ENCODE results near the gene CYP4F2.
"Not testable (repeated sequence)": the region's sequence is repeated elsewhere in the genome, so short reads cannot be mapped to it uniquely, and the experiment has no call there.

Gene CYP4F2

DNA sequence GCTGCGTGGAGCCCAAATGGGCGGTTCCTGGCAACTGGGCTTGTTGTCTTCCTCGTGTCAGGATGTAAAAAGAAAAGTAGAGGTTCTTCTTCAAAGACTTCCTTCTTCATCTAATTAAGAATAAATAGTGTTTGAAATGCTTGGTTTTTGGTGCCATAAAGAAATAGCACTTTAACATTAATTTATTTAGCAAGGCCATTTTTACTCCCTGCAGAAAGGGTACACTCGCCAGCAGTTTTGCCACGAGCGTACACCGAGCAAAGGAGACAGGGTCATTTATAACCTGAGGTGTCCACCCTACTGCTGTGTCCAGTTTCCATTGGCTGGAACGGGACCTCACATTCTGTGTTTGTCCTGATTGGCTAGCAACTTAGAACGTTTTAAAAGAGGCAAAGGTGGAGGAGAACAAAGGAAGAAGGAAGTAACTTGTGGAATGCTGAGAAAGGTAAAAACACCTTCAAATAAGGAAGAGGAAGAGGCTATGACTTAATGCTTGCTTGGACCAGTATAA, 60.6 kb downstream of the CYP4F2 start:
- peak overlapping the region; percentile 77 for H3K4me3 ChIP-seq (ENCODE audit: low read length)
- DNase-seq (ENCODE audit: low read depth) = peak; percentile 78
- TF ChIP-seq, protein P1, sequence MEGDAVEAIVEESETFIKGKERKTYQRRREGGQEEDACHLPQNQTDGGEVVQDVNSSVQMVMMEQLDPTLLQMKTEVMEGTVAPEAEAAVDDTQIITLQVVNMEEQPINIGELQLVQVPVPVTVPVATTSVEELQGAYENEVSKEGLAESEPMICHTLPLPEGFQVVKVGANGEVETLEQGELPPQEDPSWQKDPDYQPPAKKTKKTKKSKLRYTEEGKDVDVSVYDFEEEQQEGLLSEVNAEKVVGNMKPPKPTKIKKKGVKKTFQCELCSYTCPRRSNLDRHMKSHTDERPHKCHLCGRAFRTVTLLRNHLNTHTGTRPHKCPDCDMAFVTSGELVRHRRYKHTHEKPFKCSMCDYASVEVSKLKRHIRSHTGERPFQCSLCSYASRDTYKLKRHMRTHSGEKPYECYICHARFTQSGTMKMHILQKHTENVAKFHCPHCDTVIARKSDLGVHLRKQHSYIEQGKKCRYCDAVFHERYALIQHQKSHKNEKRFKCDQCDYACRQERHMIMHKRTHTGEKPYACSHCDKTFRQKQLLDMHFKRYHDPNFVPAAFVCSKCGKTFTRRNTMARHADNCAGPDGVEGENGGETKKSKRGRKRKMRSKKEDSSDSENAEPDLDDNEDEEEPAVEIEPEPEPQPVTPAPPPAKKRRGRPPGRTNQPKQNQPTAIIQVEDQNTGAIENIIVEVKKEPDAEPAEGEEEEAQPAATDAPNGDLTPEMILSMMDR (IDR thresholded peaks at IDR 0.05; ENCODE audit: insufficient read depth, low read depth, low read length, missing control alignments) = no peak

DNA sequence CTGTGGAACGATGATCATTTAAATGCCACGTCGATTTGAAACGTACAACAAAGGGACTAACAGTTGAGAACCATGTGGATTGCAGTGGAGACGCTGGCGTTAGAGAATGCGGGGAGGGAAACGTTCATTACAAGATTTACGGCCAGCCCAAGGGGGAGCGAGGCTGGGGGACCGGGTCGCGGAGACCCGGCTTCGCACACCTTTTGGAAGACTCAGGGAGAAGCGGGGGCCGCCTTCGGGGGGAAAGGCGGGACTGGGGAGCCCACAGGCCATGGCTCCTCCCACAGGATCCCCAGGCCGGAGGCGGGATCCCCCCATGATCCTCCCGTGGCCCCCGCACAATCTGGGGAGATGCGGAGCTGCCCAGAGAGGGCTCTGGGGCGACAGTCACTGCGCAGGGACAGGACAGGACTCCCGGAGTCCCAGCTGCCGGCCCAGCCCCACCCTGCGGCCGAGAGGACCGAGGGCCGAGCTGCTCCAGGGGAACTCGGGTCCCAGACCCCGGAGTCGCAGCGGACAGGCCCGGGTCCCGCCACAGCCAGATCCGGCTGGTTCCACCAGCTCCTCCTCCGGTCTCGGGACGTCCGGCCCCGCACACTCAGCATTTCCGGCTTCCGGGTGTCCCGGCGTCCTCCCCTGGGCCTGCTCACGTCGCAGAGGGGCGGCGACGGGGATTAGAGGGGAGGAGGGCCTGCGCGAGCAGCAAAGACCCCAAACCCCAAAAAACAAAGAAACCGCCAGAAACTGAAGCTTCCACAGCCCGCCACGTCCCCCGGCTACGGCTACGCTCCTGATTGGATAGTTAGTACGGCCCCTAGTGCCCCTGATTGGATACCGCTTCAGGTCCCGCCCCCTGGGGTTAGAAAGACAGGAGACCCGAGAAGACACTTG, 61.3 kb downstream of the CYP4F2 start:
- DNase-seq (ENCODE audit: low read depth) = peak; percentile 95
- TF ChIP-seq, protein P1 (IDR thresholded peaks at IDR 0.05; ENCODE audit: insufficient read depth, low read depth, low read length, missing control alignments) = no peak
- H3K4me3 ChIP-seq (ENCODE audit: low read length) = peak overlapping the region; percentile 77

DNA sequence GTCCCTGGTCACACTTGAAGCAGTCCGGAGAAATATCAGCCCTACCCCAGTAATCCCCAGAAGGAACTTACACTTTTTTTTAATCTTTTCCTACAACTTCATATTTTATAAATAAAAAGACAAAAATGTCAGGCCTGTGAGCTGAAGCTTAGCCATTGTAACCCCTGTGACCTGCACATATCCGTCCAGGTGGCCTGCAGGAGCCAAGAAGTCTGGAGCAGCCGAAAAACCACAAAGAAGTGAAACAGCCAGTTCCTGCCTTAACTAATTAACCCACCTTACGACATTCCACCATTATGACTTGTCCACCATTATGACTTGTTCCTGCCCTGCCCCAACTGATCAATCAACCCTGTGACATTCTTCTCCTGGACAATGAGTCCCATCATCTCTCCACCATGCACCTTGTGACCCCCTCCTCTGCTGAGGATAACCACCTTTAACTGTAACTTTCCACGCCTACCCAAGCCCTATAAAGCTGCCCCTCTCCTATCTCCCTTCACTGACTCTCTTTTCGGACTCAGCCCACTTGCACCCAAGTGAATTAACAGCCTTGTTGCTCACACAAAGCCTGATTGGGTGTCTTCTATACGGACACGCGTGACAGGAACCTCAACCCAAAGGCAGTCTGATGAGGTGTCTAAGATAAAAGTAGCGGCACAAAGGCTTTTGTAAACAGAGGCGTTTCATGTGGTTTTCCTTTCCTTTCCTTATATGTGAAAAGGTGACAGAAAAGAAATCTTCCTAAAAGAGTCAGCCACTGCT, 62.1 kb downstream of the CYP4F2 start:
- peak; percentile 62 for DNase-seq (ENCODE audit: low read depth)
- peak overlapping the region; percentile 77 for H3K4me3 ChIP-seq (ENCODE audit: low read length)

DNA sequence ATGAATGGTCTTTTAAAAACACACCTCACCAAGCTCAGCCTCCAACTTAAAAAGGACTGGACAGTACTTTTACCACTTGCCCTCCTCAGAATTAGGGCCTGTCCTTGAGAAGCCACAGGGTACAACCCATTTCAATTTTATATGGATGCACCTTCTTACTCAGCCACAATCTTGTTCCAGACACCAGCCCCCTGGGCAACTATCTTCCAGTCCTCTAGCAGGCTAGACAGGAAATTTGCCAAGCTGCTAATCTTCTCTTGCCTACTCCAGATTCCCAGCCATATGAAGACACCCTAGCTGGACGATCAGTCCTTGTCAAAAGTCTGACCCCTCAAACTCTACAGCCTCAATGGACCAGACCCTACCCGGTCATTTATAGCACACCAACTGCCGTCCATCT, 63.6 kb downstream of the CYP4F2 start:
- peak; percentile 24 for DNase-seq (ENCODE audit: low read depth)
- H3K4me3 ChIP-seq (ENCODE audit: low read length) = not testable (repeated sequence)

DNA sequence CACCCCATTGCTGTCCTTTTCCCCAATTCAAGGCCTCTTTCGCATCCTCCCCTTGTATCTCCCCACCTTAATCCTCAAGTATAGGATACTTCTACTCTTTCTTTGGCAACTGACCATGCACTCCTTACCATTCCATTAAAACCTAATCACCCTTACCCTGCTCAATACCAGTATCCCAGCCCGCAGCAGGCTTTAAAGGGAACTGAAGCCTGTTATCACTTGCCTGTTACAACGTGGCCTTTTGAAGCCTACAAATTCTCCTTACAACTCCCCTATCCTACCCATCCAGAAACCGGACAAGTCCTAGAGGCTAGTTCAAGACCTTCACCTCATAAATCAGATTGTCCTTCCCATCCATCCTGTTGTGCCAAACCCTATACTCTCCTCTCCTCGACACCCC, 66.2 kb downstream of the CYP4F2 start:
- no peak for DNase-seq (ENCODE audit: low read depth)
- TF ChIP-seq, protein P1 (IDR thresholded peaks at IDR 0.05; ENCODE audit: insufficient read depth, low read depth, low read length, missing control alignments) = no peak
- H3K4me3 ChIP-seq (ENCODE audit: low read length) = no peak overlapping the region

DNA sequence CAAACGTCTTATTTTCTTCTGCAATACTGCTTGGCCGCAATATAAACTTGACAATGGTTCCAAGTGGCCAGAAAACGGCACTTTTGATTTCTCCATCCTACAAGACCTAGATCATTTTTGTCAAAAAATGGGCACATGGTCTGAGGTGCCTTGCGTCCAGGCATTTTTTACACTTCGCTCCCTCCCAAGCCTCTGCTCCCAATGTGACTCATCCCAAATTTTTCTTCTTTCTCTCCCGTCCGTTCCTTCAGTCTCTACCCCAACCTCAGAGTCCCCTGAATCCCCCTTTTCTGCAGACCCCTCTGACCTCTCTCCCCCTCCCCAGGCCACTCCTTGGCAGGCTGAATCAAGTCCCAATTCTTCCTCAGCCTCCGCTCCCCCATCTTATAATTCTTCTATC, 68.1 kb downstream of the CYP4F2 start:
- no peak for DNase-seq (ENCODE audit: low read depth)

DNA sequence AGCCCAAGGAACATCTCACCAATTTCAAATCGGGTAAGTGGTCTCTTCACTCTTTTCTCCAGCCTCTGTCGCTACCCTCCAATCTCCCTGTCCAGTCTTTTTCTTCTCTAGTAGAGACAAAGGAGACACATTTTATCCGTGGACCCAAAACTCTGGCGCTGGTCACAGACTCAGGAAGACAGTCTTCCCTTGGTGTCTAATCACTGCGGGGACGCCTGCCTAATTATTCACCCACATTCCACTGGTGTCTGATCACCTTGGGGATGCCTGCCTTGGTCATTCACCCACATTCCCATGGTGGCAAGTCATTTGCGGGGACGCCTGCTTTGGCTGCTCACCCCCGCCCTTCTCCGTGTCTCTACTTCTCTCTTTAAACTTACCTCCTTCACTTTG, 68.6 kb downstream of the CYP4F2 start:
- H3K4me3 ChIP-seq (ENCODE audit: low read length) = no peak overlapping the region
- peak; percentile 55 for DNase-seq (ENCODE audit: low read depth)
- TF ChIP-seq, protein P1 (IDR thresholded peaks at IDR 0.05; ENCODE audit: insufficient read depth, low read depth, low read length, missing control alignments) = no peak

More for the DNA sequence above, 68.1 kb downstream of the CYP4F2 start:
- TF ChIP-seq, protein P1 (IDR thresholded peaks at IDR 0.05; ENCODE audit: insufficient read depth, low read depth, low read length, missing control alignments) = no peak
- H3K4me3 ChIP-seq (ENCODE audit: low read length) = no peak overlapping the region

DNA sequence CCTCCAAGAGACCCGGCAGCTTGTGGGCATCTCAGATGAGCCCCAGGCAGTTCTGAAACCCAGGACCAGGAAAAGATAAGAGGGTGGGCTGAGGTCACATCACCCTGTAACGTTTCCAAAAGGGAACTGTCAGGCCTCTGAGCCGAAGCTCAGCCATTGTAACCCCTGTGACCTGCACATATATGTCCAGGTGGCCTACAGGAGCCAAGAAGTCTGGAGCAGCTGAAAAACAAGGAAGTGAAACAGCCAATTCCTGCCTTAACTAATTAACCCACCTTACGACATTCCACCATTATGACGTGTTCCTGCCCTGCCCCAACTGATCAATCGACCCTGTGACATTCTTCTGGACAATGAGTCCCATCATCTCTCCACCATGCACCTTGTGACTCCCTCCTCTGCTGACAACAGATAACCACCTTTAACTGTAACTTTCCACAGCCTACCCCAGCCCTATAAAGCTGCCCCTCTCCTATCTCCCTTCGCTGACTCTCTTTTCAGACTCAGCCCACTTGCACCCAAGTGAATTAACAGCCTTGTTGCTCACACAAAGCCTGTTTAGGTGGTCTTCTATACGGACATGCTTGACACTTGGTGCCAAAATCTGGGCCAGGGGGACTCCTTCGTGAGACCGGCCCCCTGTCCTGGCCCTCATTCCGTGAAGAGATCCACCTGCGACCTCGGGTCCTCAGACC, 69.1 kb downstream of the CYP4F2 start:
- peak; percentile 47 for DNase-seq (ENCODE audit: low read depth)
- not testable (repeated sequence) for H3K4me3 ChIP-seq (ENCODE audit: low read length)

Measured in epithelial cell of esophagus (primary cell).